WTC11 (cell line): ENCODE data around the gene PRR5. TPM values are rescaled to one million over a fixed set of nuclear protein-coding genes. Genes with fewer than 3 reads are reported as not detected.

Experiments used
- ATAC-seq: fragments of 200-7000 bp; cut with Tn5 transposase; 2 replicates; pipeline ENCODE4 v1.10.0; 2021; ENCODE audit warnings: mild to moderate bottlenecking, moderate library complexity
- CTCF ChIA-PET: fragments of 300-600 bp; sonication (Branson Sonifier 250); formaldehyde crosslinking; loops from one replicate; lab custom pipeline; 2021; ENCODE audit warnings: antibody characterized with exemption; lab: Charles Lee
- POLR2A ChIA-PET: fragments of 350-600 bp; sonication (Branson Sonifier 250); formaldehyde crosslinking; loops from one replicate; lab custom pipeline; 2021; ENCODE audit warnings: antibody characterized with exemption; lab: Charles Lee
- DNase-seq: peaks from one replicate; pipeline ENCODE4 v3.0.0; 2021; ENCODE audit warnings: low spot score
- H3K27ac Mint-ChIP-seq: 2 replicates; pipeline ENCODE4 v1.8.0; 2021; ENCODE audit warnings: mixed read lengths
- H3K27me3 Mint-ChIP-seq: 2 replicates; pipeline ENCODE4 v1.8.0; 2021; ENCODE audit warnings: low read depth, mild to moderate bottlenecking, moderate library complexity, mixed read lengths
- H3K36me3 Mint-ChIP-seq: 2 replicates; pipeline ENCODE4 v1.8.0; 2021; ENCODE audit warnings: mixed read lengths
- H3K4me1 Mint-ChIP-seq: 2 replicates; pipeline ENCODE4 v1.8.0; 2022; ENCODE audit warnings: mixed read lengths
- H3K4me3 Mint-ChIP-seq: 2 replicates; pipeline ENCODE4 v1.8.0; 2021; ENCODE audit warnings: mild to moderate bottlenecking, moderate library complexity, mixed read lengths
- H3K9me3 Mint-ChIP-seq: 2 replicates; pipeline ENCODE4 v1.8.0; 2021; ENCODE audit warnings: mixed read lengths
- CREB1 ChIP-seq: sonication (generic); formaldehyde crosslinking; IDR thresholded peaks from 2 replicates; pipeline ENCODE4 v1.8.0; 2023; ENCODE audit warnings: mild to moderate bottlenecking, missing genetic modification reagents
- CREM ChIP-seq: sonication (generic); formaldehyde crosslinking; IDR thresholded peaks from 2 replicates; pipeline ENCODE4 v1.8.1; 2022; ENCODE audit warnings: mild to moderate bottlenecking, missing genetic modification reagents, moderate library complexity
- EMX1 ChIP-seq: fragments of 250-450 bp; sonication (Bioruptor Pico); IDR thresholded peaks from 2 replicates; pipeline ENCODE4 v1.8.0; 2021; ENCODE audit warnings: mild to moderate bottlenecking
- ESRRA ChIP-seq: sonication (generic); formaldehyde crosslinking; IDR thresholded peaks from 2 replicates; pipeline ENCODE4 v1.8.1; 2022; ENCODE audit warnings: mild to moderate bottlenecking, missing genetic modification reagents, borderline replicate concordance
- GABPB1 ChIP-seq: sonication (generic); formaldehyde crosslinking; IDR thresholded peaks from 2 replicates; pipeline ENCODE4 v1.8.1; 2023; ENCODE audit warnings: mild to moderate bottlenecking, missing genetic modification reagents
- GTF2I ChIP-seq: fragments of 250-450 bp; sonication (Bioruptor Pico); conservative IDR thresholded peaks from 2 replicates; pipeline ENCODE4 v1.4.0; 2021; ENCODE audit warnings: mild to moderate bottlenecking
- HMGA2 ChIP-seq: fragments of 250-450 bp; sonication (Bioruptor Pico); IDR thresholded peaks from 2 replicates; pipeline ENCODE4 v1.4.0; 2021; ENCODE audit warnings: mild to moderate bottlenecking, moderate library complexity
- JAZF1 ChIP-seq: fragments of 250-450 bp; sonication (Bioruptor Pico); IDR thresholded peaks from 2 replicates; pipeline ENCODE4 v1.9.0; 2021; ENCODE audit warnings: moderate library complexity, mild to moderate bottlenecking, inconsistent platforms
- JUN ChIP-seq: sonication (generic); formaldehyde crosslinking; IDR thresholded peaks from 2 replicates; pipeline ENCODE4 v1.8.0; 2023; ENCODE audit warnings: mild to moderate bottlenecking, missing genetic modification reagents
- NFYB ChIP-seq: sonication (generic); formaldehyde crosslinking; conservative IDR thresholded peaks from 2 replicates; pipeline ENCODE4 v1.8.0; 2022; ENCODE audit warnings: low read depth, missing genetic modification reagents
- SOX15 ChIP-seq: fragments of 250-450 bp; sonication (Bioruptor Pico); IDR thresholded peaks from 2 replicates; pipeline ENCODE4 v1.9.0; 2021; ENCODE audit warnings: mild to moderate bottlenecking
- ZNF317 ChIP-seq: sonication (generic); formaldehyde crosslinking; IDR thresholded peaks from 2 replicates; pipeline ENCODE4 v1.8.1; 2023; ENCODE audit warnings: low read depth, mild to moderate bottlenecking, moderate library complexity, missing genetic modification reagents, borderline replicate concordance
- total RNA-seq: library from RNA; stranded (reverse); gene quantifications from 3 replicates; pipeline ENCODE4 v1.2.3, GENCODE V29; 2021
- TF ChIP-seq, protein P1 (sequence below): sonication (generic); formaldehyde crosslinking; conservative IDR thresholded peaks from 2 replicates; pipeline ENCODE4 v1.8.1; 2022; ENCODE audit warnings: mild to moderate bottlenecking, missing genetic modification reagents
- TF ChIP-seq, protein P2 (sequence below): fragments of 250-450 bp; sonication (Bioruptor Pico); IDR thresholded peaks from 2 replicates; pipeline ENCODE4 v1.9.0; 2021; ENCODE audit warnings: mild to moderate bottlenecking
- TF ChIP-seq, protein P3 (sequence below): fragments of 250-450 bp; sonication (Bioruptor Pico); conservative IDR thresholded peaks from 2 replicates; pipeline ENCODE4 v1.9.0; 2021; ENCODE audit warnings: mild to moderate bottlenecking
- TF ChIP-seq, protein P4 (sequence below): sonication (generic); formaldehyde crosslinking; IDR thresholded peaks from 2 replicates; pipeline ENCODE4 v1.8.1; 2023; ENCODE audit warnings: mild to moderate bottlenecking, missing genetic modification reagents, moderate library complexity
- TF ChIP-seq, protein P5 (sequence below): sonication (generic); formaldehyde crosslinking; IDR thresholded peaks from 2 replicates; pipeline ENCODE4 v1.8.1; 2022; ENCODE audit warnings: mild to moderate bottlenecking, moderate library complexity, missing genetic modification reagents
- TF ChIP-seq, protein P6 (sequence below): sonication (generic); formaldehyde crosslinking; IDR thresholded peaks from 2 replicates; pipeline ENCODE4 v1.8.1; 2023; ENCODE audit warnings: mild to moderate bottlenecking, moderate library complexity, missing genetic modification reagents
- TF ChIP-seq, protein P7 (sequence below): sonication (generic); formaldehyde crosslinking; IDR thresholded peaks from 2 replicates; pipeline ENCODE4 v1.8.0; 2023; ENCODE audit warnings: missing genetic modification reagents
- TF ChIP-seq, protein P8 (sequence below): sonication (generic); formaldehyde crosslinking; IDR thresholded peaks from 2 replicates; pipeline ENCODE4 v1.8.1; 2022; ENCODE audit warnings: low read depth, mild to moderate bottlenecking, moderate library complexity, missing genetic modification reagents, borderline replicate concordance
- TF ChIP-seq, protein P9 (sequence below): fragments of 250-450 bp; sonication (Bioruptor Pico); IDR thresholded peaks from 2 replicates; pipeline ENCODE4 v2.1.2; 2022; ENCODE audit warnings: mild to moderate bottlenecking, moderate library complexity

The PRR5 gene
- total RNA-seq, 1 experiment from 2014 or later = 15.6 TPM

DNA sequence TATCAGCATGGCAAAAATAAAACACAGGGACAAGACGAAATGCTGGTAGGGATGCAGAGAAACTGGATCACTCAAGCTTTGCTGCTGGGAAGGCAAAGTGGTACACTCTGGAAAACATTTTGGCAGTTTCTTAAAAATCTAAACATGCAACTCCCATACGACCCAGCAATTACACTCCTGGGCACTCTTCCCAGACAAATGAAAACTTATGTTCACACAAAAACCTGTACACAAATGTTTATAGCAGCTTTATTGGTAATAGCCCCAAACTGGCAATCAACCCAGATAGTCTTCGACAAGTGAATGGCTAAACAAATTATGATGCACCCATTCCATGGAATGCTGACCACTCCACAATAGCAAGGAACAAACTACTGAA lies 35.8 kb upstream of the PRR5 start (continued):
- TF ChIP-seq, protein P1, sequence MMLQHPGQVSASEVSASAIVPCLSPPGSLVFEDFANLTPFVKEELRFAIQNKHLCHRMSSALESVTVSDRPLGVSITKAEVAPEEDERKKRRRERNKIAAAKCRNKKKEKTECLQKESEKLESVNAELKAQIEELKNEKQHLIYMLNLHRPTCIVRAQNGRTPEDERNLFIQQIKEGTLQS (CRISPR knock-in tag) = no peak
- no peak for TF ChIP-seq HMGA2

DNA sequence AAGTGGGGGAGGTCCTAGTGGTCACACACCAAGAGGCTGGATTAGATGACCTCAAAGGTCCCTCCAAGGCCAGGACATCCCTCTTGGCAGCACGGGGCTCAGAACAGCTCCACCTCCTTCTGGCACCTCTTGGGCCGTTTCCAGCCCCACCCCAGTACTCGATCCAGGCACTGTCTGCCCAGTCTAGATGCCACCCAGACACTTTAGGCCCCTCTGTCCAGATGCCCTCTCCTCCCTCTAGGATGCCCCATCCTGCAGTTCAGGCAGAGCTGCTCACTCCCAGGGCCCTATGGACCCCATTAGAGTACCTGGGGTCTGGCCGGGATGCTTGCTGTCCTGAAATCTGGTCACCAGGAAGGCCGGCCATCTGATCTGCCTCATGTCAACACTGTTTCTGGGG lies 34.7 kb upstream of the PRR5 start:
- TF ChIP-seq, protein P2, sequence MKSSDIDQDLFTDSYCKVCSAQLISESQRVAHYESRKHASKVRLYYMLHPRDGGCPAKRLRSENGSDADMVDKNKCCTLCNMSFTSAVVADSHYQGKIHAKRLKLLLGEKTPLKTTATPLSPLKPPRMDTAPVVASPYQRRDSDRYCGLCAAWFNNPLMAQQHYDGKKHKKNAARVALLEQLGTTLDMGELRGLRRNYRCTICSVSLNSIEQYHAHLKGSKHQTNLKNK (CRISPR knock-in tag) = no peak
- TF ChIP-seq ZNF317 (CRISPR knock-in tag) = no peak
- TF ChIP-seq, protein P3, sequence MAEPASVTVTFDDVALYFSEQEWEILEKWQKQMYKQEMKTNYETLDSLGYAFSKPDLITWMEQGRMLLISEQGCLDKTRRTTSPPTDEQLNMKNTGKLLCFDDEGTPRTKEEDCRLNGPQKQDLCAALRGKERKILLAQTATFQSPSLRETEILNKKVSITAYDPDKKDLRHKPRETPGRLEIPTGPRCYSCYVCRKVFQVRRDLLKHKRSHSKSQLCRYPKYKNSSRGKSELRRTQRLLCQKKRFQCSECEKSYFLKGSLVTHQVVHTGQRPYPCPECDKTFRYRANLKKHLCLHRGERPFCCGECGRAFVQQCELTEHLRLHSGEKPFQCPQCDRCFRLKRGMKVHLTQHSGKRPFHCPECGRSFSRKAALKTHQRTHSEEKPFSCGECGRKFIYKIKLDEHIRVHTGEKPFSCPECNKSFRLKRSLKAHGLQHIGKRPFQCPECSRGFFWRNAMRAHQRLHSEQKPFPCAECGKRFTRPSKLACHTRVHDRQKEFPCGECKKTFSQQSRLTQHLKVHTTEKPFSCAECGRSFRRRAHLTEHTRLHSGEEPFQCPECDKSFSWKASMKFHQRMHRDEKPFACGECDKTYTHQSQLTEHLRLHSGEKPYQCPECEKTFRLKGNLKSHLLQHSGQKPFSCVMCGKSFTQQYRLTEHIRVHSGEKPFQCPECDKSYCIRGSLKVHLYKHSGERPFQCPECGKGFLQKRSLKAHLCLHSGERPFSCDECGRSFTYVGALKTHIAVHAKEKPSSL = no peak
- no peak for TF ChIP-seq ESRRA (CRISPR knock-in tag)
- TF ChIP-seq EMX1 (CRISPR knock-in tag) = no peak
- TF ChIP-seq, protein P4, sequence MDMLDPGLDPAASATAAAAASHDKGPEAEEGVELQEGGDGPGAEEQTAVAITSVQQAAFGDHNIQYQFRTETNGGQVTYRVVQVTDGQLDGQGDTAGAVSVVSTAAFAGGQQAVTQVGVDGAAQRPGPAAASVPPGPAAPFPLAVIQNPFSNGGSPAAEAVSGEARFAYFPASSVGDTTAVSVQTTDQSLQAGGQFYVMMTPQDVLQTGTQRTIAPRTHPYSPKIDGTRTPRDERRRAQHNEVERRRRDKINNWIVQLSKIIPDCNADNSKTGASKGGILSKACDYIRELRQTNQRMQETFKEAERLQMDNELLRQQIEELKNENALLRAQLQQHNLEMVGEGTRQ (CRISPR knock-in tag) = no peak
- TF ChIP-seq, protein P5, sequence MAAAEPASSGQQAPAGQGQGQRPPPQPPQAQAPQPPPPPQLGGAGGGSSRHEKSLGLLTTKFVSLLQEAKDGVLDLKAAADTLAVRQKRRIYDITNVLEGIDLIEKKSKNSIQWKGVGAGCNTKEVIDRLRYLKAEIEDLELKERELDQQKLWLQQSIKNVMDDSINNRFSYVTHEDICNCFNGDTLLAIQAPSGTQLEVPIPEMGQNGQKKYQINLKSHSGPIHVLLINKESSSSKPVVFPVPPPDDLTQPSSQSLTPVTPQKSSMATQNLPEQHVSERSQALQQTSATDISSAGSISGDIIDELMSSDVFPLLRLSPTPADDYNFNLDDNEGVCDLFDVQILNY = no peak
- no peak for TF ChIP-seq SOX15 (CRISPR knock-in tag)
- TF ChIP-seq, protein P6, sequence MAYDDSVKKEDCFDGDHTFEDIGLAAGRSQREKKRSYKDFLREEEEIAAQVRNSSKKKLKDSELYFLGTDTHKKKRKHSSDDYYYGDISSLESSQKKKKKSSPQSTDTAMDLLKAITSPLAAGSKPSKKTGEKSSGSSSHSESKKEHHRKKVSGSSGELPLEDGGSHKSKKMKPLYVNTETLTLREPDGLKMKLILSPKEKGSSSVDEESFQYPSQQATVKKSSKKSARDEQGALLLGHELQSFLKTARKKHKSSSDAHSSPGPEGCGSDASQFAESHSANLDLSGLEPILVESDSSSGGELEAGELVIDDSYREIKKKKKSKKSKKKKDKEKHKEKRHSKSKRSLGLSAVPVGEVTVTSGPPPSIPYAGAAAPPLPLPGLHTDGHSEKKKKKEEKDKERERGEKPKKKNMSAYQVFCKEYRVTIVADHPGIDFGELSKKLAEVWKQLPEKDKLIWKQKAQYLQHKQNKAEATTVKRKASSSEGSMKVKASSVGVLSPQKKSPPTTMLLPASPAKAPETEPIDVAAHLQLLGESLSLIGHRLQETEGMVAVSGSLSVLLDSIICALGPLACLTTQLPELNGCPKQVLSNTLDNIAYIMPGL (CRISPR knock-in tag) = no peak
- no peak for TF ChIP-seq NFYB
- TF ChIP-seq, protein P7, sequence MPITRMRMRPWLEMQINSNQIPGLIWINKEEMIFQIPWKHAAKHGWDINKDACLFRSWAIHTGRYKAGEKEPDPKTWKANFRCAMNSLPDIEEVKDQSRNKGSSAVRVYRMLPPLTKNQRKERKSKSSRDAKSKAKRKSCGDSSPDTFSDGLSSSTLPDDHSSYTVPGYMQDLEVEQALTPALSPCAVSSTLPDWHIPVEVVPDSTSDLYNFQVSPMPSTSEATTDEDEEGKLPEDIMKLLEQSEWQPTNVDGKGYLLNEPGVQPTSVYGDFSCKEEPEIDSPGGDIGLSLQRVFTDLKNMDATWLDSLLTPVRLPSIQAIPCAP (CRISPR knock-in tag) = no peak
- TF ChIP-seq, protein P8, sequence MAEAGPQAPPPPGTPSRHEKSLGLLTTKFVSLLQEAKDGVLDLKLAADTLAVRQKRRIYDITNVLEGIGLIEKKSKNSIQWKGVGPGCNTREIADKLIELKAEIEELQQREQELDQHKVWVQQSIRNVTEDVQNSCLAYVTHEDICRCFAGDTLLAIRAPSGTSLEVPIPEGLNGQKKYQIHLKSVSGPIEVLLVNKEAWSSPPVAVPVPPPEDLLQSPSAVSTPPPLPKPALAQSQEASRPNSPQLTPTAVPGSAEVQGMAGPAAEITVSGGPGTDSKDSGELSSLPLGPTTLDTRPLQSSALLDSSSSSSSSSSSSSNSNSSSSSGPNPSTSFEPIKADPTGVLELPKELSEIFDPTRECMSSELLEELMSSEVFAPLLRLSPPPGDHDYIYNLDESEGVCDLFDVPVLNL (CRISPR knock-in tag) = no peak
- no peak for TF ChIP-seq GABPB1 (CRISPR knock-in tag)
- no peak for TF ChIP-seq GTF2I (CRISPR knock-in tag)
- TF ChIP-seq JUN (CRISPR knock-in tag) = no peak
- no peak for TF ChIP-seq CREB1 (CRISPR knock-in tag)
- no peak for TF ChIP-seq JAZF1
- no peak for TF ChIP-seq CREM (CRISPR knock-in tag)
- TF ChIP-seq, protein P9, sequence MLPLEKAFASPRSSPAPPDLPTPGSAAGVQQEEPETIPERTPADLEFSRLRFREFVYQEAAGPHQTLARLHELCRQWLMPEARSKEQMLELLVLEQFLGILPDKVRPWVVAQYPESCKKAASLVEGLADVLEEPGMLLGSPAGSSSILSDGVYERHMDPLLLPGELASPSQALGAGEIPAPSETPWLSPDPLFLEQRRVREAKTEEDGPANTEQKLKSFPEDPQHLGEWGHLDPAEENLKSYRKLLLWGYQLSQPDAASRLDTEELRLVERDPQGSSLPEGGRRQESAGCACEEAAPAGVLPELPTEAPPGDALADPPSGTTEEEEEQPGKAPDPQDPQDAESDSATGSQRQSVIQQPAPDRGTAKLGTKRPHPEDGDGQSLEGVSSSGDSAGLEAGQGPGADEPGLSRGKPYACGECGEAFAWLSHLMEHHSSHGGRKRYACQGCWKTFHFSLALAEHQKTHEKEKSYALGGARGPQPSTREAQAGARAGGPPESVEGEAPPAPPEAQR (CRISPR knock-in tag) = no peak
- DNase-seq = no peak
- H3K27ac Mint-ChIP-seq = no peak overlapping the region
- H3K9me3 Mint-ChIP-seq = no peaks in the 10 kb centered on the region
- ATAC-seq = no peak
- no peaks in the 10 kb centered on the region for H3K36me3 Mint-ChIP-seq
- H3K4me3 Mint-ChIP-seq = peak overlapping the region; percentile 69
- ChIA-PET CTCF (interaction anchor here (1.2 kb wide), 1 partner anchor 18 kb away, joined by 3 read pairs; no protein-coding TSS in a partner anchor), POLR2A (no interaction called here)
- H3K4me1 Mint-ChIP-seq = peaks cover 5% of the 10 kb centered on the region; the same call in 1 of the 2 replicates
- peaks cover 39% of the 10 kb centered on the region for H3K27me3 Mint-ChIP-seq
